GM10266 (cell line): ENCODE measurements around the gene PARVB.

Experiments used
- DNase-seq: peaks from one replicate; pipeline ENCODE4 v3.0.0; 2012; ENCODE audit errors: extremely low spot score
- TF ChIP-seq, protein P1 (sequence below): IDR thresholded peaks from 2 replicates; pipeline ENCODE4 v1.5.1; 2012; ENCODE audit warnings: mild to moderate bottlenecking, low read depth; ENCODE audit not compliant: control insufficient read depth, insufficient read depth; ENCODE audit errors: missing control alignments

The PARVB gene

DNA sequence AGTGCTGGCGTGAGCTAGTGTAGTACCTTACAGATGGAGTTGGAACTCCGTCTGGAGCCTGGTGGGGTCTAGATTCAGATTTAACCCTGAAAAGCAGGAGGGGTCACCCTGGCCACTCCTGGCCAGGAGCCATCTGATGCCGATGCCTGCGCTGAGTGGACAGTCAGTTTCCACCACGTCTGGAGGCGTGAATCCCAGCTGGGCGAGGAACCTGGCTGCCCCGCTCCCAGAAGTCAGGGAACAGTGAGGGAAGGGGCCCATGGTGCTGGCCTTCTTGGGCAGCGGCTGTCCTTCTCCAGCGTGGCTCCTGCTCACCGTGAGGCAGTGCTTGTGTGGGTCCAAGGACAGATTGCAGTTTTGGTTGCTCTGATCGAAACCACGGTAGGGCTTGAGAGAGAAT, 76.3 kb downstream of the PARVB start:
- no peak for DNase-seq
- TF ChIP-seq, protein P1, sequence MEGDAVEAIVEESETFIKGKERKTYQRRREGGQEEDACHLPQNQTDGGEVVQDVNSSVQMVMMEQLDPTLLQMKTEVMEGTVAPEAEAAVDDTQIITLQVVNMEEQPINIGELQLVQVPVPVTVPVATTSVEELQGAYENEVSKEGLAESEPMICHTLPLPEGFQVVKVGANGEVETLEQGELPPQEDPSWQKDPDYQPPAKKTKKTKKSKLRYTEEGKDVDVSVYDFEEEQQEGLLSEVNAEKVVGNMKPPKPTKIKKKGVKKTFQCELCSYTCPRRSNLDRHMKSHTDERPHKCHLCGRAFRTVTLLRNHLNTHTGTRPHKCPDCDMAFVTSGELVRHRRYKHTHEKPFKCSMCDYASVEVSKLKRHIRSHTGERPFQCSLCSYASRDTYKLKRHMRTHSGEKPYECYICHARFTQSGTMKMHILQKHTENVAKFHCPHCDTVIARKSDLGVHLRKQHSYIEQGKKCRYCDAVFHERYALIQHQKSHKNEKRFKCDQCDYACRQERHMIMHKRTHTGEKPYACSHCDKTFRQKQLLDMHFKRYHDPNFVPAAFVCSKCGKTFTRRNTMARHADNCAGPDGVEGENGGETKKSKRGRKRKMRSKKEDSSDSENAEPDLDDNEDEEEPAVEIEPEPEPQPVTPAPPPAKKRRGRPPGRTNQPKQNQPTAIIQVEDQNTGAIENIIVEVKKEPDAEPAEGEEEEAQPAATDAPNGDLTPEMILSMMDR, result no peak

DNA sequence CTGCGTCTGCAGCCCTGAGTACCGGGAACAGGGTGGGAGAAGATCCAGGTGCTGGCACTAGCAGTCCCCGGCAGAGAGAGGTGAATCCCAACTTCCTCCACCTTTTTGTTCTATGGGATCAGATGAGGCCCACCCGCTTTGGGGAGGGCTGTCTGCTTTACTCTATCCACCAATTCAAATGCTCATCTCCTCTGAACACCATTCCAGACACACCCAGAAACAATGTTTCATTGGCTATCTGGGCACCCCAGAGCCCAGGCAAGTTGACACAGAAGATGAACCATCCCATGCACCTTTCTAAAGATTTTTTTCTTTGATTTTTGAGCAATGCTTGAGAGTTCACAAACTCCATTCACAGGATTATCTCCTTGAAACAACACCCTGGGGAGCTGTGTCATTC, 78.0 kb downstream of the PARVB start:
- DNase-seq, result no peak

GRCh38 chr22:44102856-44103255, 78.8 kb downstream of the PARVB start:
- TF ChIP-seq, protein P1, result no peak
- DNase-seq, result no peak

More for the DNA sequence above, 78.0 kb downstream of the PARVB start:
- TF ChIP-seq, protein P1, result no peak

GRCh38 chr22:44103735-44104480, 79.8 kb downstream of the PARVB start:
- DNase-seq, result no peak

DNA sequence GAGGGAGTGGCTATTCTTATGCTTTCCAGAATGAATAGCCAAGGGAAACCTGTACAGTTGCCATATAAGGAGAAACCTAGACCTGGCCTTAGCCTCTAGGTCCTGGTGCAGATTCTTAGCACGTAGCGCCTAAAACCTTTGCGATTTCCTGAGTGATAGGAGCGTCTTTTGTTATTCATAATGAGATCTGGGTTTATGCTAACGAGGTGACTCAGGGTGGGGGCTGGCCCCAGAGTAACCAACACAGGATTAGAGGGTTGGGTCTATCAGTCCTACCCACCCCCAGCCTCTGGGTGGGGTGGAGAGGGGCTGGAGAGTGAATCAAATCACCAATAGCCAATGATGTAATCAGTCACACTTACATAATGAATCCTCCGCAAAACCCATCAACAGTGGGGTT, 83.2 kb downstream of the PARVB start:
- TF ChIP-seq, protein P1, result no peak
- DNase-seq, result no peak

More at GRCh38 chr22:44103735-44104480, 79.8 kb downstream of the PARVB start:
- TF ChIP-seq, protein P1, result no peak

DNA sequence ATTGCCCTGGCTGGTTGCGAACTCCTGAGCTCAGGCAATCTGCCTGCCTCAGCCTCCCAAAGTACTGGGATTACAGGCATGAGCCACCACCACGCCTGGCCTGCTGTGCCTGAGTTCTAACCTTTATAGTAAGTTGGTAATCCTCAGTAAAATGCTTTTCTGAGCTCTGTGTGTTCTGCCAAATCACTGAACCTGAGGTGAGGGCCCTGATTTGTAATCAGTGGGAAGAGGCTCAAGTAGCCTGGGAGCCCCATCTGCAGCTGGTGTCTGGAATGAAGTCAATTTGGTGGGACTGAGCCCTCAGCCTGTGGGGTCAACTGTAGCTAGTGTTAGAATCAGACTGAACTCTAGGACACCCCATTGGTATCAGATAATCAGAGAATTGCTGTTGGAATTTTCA, 84.0 kb downstream of the PARVB start:
- DNase-seq, result no peak
- TF ChIP-seq, protein P1, result no peak

DNA sequence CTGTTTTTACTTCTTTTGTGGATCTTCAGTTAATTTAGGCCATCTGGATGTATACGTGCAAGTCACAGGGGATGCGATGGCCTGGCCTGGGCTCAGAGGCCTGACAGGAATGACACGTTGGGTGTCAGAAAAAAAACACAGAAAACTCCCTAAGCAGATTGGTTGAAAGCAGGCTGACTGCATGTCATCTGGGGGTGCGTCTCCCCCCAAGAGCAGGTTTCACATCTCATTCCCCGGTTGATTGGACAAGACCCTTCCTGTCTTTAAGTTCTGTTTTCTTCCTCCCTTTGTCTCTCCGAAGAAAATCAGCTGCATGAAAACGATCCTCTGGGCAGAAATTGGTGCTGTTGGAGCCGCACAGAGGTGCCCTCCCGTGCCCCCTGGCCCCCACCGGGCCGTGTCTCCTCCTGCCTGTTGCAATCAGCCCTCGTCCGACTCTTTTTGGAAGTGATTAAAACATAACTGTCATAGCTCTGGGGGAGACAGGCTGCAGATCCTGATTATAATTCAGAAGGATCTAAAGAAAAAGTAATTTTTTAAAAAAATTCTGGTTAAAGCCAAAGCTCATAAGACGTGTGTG, 84.8 kb downstream of the PARVB start:
- DNase-seq, result peak; percentile 75
- TF ChIP-seq, protein P1, result no peak
